HepG2 (cell line): ENCODE results near the gene MEGF6. TPM values are rescaled to one million over a fixed set of nuclear protein-coding genes. Genes with fewer than 3 reads are reported as not detected.
A peak's percentile ranks its signal among the peaks of the same experiment; 100 is the strongest.

ENCODE experiments used
- AGO2 ChIP-seq: fragments of 200-400 bp; formaldehyde crosslinking; optimal IDR thresholded peaks from 2 replicates; pipeline ENCODE3; 2017; ENCODE audit warnings: mild to moderate bottlenecking, low read depth, low read length, moderate library complexity
- ATRX ChIP-seq: sonication (generic); formaldehyde crosslinking; IDR thresholded peaks from 2 replicates; pipeline ENCODE4 v1.4.0; 2020; ENCODE audit warnings: missing genetic modification reagents, borderline replicate concordance
- CAMTA2 ChIP-seq: sonication (generic); formaldehyde crosslinking; IDR thresholded peaks from 2 replicates; pipeline ENCODE4 v1.4.0; 2020; ENCODE audit warnings: mild to moderate bottlenecking, missing genetic modification reagents, borderline replicate concordance
- CBX1 ChIP-seq: IDR thresholded peaks from one replicate; pipeline ENCODE4 v1.6.1; 2016; ENCODE audit warnings: antibody characterized with exemption, low read depth
- KDM2A ChIP-seq: sonication (generic); formaldehyde crosslinking; IDR thresholded peaks from 2 replicates; pipeline ENCODE4 v1.4.0; 2020; ENCODE audit warnings: low read depth, missing genetic modification reagents, borderline replicate concordance
- MIER3 ChIP-seq: IDR thresholded peaks from 2 replicates; pipeline ENCODE4 v1.6.1; 2016; ENCODE audit warnings: missing compliant biosample characterization, borderline replicate concordance
- MTA3 ChIP-seq: sonication (generic); formaldehyde crosslinking; IDR thresholded peaks from 2 replicates; pipeline ENCODE4 v1.4.0; 2020; ENCODE audit warnings: missing genetic modification reagents
- NAIF1 ChIP-seq: sonication (generic); formaldehyde crosslinking; IDR thresholded peaks from 2 replicates; pipeline ENCODE4 v1.5.0; 2020; ENCODE audit warnings: mild to moderate bottlenecking, missing genetic modification reagents, borderline replicate concordance
- SP1 ChIP-seq, 2 experiments: fragments of 450-650 bp in 1 of 2; sonication (generic) in 1 of 2; formaldehyde crosslinking in 1 of 2; IDR thresholded peaks; 2 replicates each; pipeline versions ENCODE4 v1.4.0 to v1.6.1; 2016 to 2020; ENCODE audit warnings: missing genetic modification reagents in 1 of 2
- ZMYM2 ChIP-seq: sonication (generic); formaldehyde crosslinking; IDR thresholded peaks from 2 replicates; pipeline ENCODE4 v1.8.0; 2022; ENCODE audit warnings: mild to moderate bottlenecking, missing genetic modification reagents
- ZNF326 ChIP-seq: sonication (generic); formaldehyde crosslinking; IDR thresholded peaks from 2 replicates; pipeline ENCODE4 v1.4.0; 2020; ENCODE audit warnings: missing genetic modification reagents, borderline replicate concordance
- ZNF34 ChIP-seq: sonication (generic); formaldehyde crosslinking; IDR thresholded peaks from 2 replicates; pipeline ENCODE4 v1.4.0; 2020; ENCODE audit warnings: mild to moderate bottlenecking, missing genetic modification reagents, borderline replicate concordance
- ZNF879 ChIP-seq: sonication (generic); formaldehyde crosslinking; IDR thresholded peaks from 2 replicates; pipeline ENCODE4 v1.8.1; 2023; ENCODE audit warnings: missing genetic modification reagents
- polyA plus RNA-seq, 8 experiments: library from polyadenylated mRNA; depleted of rRNA in 3 of 8; stranded (reverse) in 7 of 8; unstranded in 1 of 8; fragments of >200 nt; fragmentation: Illumina TruSeq in 4 of 8; extraction: Trizol in 4 of 8; gene quantifications; 2 replicates each; pipeline versions ENCODE4 v1.2.1 to v1.2.3, GENCODE V29; 2011 to 2016; ENCODE audit warnings: low read depth in 4 of 8, missing spikeins in 1 of 8, mixed read lengths in 1 of 8; ENCODE audit not compliant: insufficient read depth in 1 of 8
- total RNA-seq, 5 experiments: library from RNA; depleted of rRNA; stranded (reverse); fragments of >200 nt; fragmentation: Illumina TruSeq; extraction: Trizol; gene quantifications; 2 replicates each; pipeline ENCODE4 v1.2.3, GENCODE V29; 2016; ENCODE audit warnings: low read depth in 1 of 5
- TF ChIP-seq, protein P1 (sequence below): sonication (generic); formaldehyde crosslinking; IDR thresholded peaks from 2 replicates; pipeline ENCODE4 v1.4.0; 2020; ENCODE audit warnings: missing genetic modification reagents
- TF ChIP-seq, protein P2 (sequence below): sonication (generic); formaldehyde crosslinking; IDR thresholded peaks from 2 replicates; pipeline ENCODE4 v1.5.0; 2020; ENCODE audit warnings: mild to moderate bottlenecking, missing genetic modification reagents, moderate library complexity
- TF ChIP-seq, protein P3 (sequence below), 2 experiments: sonication (generic) in 1 of 2; formaldehyde crosslinking in 1 of 2; IDR thresholded peaks; 2 replicates each; pipeline versions ENCODE4 v1.4.0 to v1.6.1; 2016 to 2020; ENCODE audit warnings: borderline replicate concordance in 1 of 2, low read depth in 1 of 2, mild to moderate bottlenecking in 1 of 2, missing genetic modification reagents in 1 of 2
- TF ChIP-seq, protein P4 (sequence below): sonication (generic); formaldehyde crosslinking; IDR thresholded peaks from 2 replicates; pipeline ENCODE4 v1.8.0; 2022; ENCODE audit warnings: missing genetic modification reagents, mild to moderate bottlenecking, moderate library complexity, borderline replicate concordance

MEGF6 gene
- total and polyA plus RNA-seq, 2 of the 13 experiments (the other 11 are each of a cell fraction or from before 2014, with no cell fraction given) = 1.9 TPM

DNA sequence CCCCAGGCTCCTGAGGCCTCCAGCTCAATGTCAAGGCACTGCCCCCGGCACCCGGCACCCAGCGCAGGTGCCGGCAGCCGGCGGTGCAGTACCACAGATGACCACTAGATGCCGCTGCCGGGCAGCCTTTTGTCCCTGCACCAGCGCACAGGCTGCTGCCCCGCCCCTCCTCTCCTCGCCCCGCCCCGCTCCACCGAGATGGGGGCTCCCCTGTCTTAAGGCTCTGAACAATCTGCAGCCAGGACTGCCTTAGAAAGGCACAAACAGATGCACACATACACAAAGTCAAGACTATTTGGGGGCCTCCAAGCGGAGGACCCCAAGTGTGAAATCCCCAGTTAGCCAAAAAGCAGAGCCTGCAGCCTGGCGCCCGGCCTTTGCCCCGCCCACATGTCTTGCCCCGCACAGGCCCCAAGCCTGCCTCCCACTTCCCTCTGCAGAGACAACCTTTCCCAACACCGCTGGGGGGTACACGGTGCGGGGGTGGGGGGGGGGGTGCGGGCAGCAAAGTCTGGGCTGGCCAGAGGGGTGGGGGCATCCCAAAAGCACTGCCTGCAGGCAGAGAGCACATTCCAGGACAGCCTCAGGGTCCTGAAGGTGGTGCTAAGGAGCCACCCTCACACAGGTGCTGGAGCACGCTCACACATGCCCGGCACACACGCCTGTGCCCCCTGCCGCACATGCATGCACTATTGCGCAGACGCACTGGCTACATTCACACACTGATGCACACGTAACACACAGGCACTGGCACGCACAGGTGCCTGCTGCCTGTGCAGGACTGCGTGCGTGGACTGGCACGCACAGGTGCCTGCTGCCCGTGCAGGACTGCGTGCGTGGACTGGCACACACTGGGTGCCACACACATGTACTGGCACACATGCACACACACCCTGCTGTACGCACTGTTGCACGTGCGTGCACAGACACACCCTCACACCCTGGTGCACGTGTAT is 119.7 kb downstream of the MEGF6 start (continued):
- TF ChIP-seq, protein P1, sequence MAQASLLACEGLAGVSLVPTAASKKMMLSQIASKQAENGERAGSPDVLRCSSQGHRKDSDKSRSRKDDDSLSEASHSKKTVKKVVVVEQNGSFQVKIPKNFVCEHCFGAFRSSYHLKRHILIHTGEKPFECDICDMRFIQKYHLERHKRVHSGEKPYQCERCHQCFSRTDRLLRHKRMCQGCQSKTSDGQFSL (CRISPR knock-in tag) = no peak
- TF ChIP-seq ZNF879 (CRISPR knock-in tag) = no peak
- TF ChIP-seq CAMTA2 (CRISPR knock-in tag) = no peak
- no peak for TF ChIP-seq KDM2A (CRISPR knock-in tag)
- TF ChIP-seq, protein P2, sequence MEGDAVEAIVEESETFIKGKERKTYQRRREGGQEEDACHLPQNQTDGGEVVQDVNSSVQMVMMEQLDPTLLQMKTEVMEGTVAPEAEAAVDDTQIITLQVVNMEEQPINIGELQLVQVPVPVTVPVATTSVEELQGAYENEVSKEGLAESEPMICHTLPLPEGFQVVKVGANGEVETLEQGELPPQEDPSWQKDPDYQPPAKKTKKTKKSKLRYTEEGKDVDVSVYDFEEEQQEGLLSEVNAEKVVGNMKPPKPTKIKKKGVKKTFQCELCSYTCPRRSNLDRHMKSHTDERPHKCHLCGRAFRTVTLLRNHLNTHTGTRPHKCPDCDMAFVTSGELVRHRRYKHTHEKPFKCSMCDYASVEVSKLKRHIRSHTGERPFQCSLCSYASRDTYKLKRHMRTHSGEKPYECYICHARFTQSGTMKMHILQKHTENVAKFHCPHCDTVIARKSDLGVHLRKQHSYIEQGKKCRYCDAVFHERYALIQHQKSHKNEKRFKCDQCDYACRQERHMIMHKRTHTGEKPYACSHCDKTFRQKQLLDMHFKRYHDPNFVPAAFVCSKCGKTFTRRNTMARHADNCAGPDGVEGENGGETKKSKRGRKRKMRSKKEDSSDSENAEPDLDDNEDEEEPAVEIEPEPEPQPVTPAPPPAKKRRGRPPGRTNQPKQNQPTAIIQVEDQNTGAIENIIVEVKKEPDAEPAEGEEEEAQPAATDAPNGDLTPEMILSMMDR (CRISPR knock-in tag) = peak; percentile 91
- TF ChIP-seq NAIF1 (CRISPR knock-in tag) = no peak
- TF ChIP-seq MTA3 = no peak
- peak; percentile 48 for TF ChIP-seq AGO2
- TF ChIP-seq SP1 (IDR thresholded peaks at IDR 0.05) = no peak
- 0 out of 2 replicates have a peak, but pooled peaks have one; percentile 15 for TF ChIP-seq SP1 (CRISPR knock-in tag; IDR thresholded peaks at IDR 0.05)
- TF ChIP-seq, protein P3, sequence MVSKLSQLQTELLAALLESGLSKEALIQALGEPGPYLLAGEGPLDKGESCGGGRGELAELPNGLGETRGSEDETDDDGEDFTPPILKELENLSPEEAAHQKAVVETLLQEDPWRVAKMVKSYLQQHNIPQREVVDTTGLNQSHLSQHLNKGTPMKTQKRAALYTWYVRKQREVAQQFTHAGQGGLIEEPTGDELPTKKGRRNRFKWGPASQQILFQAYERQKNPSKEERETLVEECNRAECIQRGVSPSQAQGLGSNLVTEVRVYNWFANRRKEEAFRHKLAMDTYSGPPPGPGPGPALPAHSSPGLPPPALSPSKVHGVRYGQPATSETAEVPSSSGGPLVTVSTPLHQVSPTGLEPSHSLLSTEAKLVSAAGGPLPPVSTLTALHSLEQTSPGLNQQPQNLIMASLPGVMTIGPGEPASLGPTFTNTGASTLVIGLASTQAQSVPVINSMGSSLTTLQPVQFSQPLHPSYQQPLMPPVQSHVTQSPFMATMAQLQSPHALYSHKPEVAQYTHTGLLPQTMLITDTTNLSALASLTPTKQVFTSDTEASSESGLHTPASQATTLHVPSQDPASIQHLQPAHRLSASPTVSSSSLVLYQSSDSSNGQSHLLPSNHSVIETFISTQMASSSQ (IDR thresholded peaks at IDR 0.05; ENCODE audit: low read depth) = no peak
- TF ChIP-seq, protein P3 (CRISPR knock-in tag; IDR thresholded peaks at IDR 0.05; ENCODE audit: borderline replicate concordance) = no peak
- TF ChIP-seq MIER3 (CRISPR knock-in tag) = no peak
- TF ChIP-seq ZMYM2 = no peak
- no peak for TF ChIP-seq ATRX
- TF ChIP-seq ZNF34 = 0 out of 2 replicates have a peak, but pooled peaks have one; percentile 38
- TF ChIP-seq, protein P4, sequence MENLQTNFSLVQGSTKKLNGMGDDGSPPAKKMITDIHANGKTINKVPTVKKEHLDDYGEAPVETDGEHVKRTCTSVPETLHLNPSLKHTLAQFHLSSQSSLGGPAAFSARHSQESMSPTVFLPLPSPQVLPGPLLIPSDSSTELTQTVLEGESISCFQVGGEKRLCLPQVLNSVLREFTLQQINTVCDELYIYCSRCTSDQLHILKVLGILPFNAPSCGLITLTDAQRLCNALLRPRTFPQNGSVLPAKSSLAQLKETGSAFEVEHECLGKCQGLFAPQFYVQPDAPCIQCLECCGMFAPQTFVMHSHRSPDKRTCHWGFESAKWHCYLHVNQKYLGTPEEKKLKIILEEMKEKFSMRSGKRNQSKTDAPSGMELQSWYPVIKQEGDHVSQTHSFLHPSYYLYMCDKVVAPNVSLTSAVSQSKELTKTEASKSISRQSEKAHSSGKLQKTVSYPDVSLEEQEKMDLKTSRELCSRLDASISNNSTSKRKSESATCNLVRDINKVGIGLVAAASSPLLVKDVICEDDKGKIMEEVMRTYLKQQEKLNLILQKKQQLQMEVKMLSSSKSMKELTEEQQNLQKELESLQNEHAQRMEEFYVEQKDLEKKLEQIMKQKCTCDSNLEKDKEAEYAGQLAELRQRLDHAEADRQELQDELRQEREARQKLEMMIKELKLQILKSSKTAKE (CRISPR knock-in tag) = no peak
- TF ChIP-seq ZNF326 (CRISPR knock-in tag) = no peak
- TF ChIP-seq CBX1 = no peak
